Fibroblast of peridontal ligament (primary cell): ENCODE measurements around the gene LGR5.
"Not testable (repeated sequence)": the region's sequence is repeated elsewhere in the genome, so short reads cannot be mapped to it uniquely, and the experiment has no call there.

ENCODE experiments used
- DNase-seq: peaks from one replicate; pipeline ENCODE4 v3.0.0-alpha.2; 2010; ENCODE audit errors: extremely low read depth

LGR5 gene

DNA sequence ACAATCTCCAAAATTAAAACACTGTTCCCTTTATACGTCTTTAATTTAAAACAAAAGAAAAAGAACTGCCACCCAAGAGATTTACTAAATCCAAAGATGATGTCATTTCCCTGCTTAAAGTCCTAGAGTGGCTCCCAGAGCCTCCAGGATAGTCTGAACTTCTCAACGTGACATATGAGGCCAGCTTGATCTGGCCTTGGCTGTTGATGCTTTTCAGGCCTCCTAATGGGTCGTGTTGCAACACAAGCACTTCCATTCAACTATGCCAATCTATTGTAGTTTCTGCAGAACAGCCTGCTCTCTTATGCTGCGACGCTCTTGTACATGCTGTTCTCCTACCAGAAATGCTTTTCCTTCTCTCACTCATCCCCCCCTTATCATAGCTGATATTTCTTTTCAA lies 35.7 kb downstream of the LGR5 start:
- DNase-seq, result peak; percentile 9

DNA sequence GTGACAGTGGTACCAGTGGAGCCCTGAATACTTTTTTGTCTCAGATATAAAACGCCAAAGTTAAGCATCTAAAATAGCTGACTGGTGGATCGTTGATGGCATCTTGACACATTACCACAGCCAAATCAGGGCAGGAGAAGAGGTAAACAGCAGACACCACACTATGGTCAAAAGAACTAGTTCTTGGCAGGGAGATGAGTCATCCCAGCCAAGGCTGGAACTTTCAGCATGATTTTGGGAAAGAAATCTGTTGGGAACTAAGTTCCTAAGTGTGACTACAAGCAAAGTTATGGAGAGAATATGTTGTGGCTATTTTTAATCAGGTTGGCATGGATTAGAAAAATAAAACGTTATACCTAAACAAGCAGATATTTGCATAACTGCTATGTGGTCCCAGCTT lies 36.9 kb downstream of the LGR5 start:
- DNase-seq, result peak; percentile 96

DNA sequence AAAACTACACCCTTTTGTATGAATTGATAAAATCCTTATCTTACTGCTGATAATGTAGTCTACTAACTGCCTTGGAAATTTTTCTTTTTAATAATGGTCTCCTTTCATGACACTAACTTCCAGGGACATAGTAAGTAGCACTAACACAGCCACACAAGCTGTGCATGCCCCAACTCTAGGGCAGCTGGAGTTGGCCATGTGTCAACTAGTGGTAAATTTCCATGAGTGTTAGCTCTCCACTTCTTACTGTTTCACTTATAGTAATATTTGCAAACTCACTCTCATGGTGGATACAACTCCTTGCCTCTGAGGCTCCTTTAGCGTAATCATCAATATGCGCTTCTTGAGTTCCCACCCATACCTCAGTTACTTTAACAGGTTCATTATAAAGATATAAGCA lies 38.0 kb downstream of the LGR5 start:
- no peak for DNase-seq

DNA sequence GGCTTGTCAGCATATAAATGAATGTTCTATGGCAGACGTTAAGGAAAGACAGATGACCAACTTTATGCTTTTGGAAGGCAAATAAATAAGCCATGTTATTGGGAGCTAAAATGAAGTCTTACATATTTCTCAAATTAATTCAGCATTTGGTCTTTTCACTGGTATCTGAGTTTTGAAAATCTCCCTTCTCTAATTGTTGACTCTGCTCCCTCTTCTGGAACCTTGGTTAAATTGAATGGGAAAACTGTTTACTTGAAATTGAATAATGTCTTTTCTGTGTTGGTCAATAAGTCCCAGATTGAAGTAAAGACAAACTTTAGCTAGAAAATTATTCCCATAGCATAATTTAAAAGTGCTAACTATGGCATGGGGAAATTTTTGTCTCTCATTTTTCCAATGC lies 38.7 kb downstream of the LGR5 start:
- peak; percentile 29 for DNase-seq

DNA sequence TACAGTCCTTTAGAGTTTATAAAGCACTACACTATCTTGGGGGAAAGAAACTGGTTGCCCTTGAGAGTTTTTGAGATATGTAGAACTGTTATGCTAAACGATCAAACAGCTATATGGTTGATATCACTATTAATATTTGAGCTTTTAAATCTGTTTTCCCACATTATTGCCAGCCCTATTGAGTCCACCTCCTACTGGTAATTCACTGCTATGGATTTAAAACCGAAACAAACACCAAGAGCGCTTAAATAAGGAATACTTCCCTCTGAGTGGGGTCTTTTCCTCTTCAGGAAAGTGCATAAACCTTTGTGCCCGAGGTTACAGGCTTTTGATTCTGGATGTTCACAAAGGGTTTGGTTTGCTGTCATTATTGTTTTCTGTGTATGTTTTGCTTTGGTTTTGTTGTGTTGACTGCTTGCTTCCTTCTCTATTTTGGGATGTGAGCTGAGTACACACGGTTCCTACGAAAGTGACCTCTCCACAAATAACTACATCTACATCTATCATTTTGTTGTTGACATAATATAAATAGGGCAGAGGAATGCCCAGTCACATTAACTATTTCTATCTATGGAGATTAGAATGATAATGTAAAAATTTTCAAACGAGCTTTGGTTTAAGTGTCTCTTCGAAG lies 44.8 kb downstream of the LGR5 start:
- DNase-seq, result no peak

DNA sequence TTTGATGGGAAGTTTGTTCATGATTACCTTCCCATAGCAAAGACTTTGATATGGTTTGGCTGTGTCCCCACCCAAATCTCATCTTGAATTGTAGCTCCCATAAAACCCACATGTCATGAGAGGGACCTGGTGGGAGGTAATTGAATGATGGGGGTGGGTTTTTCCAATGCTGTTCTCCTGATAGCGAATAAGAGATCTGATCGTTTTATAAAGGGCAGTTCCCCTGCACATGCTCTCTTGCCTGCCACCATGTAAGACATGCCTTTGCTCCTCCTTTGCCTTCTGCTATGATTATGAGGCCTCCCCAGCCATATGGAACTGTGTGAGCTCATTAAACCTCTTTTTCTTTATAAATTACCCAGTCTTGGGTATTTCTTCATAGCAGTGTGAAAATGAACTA lies 51.2 kb downstream of the LGR5 start:
- not testable (repeated sequence) for DNase-seq

DNA sequence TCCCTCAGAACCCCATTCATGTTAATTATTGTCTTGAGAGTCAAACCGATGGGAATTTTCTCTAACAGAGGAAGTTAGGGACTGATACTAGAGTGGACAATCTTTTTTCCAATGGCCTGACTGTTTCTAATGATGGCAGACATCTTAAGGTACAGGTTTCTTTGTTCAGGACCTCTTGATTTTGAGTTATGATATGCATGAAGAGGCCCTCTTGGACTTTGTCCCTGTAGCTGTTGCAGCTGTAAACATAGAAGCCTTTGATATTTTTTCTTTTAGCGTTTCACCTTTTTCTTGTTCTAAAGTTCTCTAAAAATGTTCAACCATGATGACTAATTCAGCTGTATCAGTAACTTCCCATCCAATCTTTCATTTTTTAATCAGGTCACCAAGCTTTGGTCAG lies 53.0 kb downstream of the LGR5 start:
- no peak for DNase-seq

DNA sequence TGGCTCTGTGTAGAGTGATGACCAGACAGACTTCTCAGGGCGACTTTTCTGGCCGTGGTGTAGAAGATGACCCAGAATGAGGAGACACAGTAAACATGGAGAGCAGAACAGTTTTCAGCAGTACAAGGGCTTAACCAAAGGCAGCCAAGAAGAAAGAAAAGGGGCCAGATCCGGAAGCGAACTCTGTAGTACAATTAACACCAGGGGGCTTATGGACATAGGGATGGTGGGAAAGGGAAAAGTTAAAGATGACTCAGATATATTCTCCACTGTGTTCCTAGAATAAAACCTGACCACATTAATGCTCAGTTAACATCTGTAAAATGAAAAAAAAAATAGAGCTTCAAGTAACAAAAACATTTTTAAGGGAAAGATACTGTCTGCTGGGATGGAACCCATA lies 60.2 kb downstream of the LGR5 start:
- no peak for DNase-seq

DNA sequence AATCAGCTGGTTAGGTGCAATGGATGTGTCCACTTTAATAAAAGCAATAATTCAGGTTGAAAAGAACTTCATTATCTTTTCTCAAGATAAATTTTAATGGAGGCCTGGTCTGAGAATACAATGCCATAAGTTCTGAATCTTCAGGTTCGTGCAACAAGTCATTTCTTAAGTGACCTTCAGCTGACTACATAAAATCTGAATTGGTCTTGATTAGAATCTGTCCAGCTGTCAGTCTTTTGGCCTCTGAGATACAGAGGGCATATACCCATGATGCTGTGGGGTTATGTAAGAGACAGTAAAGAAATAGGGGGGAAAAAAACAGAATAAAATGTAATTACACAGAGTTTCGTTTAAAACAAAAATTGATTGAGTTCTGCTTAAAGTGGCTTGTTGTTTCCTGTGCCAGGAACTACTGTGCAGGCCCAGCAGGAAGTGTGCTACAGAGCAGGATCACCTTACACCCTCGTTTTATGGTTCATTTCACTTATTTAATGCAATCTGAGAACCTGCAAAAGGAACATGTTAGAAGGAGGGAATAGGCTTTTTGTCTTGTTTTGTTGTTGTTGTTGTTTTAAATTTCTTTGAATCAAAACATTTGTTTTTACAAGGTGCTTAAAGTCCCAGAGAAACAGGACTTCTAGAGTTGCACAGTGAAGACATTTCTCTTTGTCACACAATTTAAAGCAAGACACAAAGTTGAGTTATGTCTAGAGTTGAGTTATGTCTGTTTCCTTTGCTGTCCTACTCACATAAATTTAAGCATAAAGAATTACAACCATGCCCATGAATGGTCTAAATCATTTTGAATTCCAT lies 64.2 kb downstream of the LGR5 start:
- no peak for DNase-seq

DNA sequence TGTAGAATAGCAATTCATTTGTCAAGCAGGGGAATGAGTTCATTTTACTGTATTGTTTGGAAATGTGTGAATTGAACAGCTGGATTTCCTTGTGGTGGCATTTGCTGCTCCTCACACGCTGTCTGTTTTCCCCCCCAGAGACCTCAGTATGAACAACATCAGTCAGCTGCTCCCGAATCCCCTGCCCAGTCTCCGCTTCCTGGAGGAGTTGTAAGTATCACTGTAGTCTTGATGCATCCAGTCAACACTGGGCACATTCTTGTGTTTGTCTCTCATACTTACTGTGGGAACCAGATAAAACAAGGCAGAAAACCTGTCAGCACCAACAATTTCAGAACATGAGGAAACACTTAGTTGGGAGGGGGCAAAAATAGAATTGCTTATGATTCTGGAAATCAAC lies 64.9 kb downstream of the LGR5 start:
- no peak for DNase-seq

DNA sequence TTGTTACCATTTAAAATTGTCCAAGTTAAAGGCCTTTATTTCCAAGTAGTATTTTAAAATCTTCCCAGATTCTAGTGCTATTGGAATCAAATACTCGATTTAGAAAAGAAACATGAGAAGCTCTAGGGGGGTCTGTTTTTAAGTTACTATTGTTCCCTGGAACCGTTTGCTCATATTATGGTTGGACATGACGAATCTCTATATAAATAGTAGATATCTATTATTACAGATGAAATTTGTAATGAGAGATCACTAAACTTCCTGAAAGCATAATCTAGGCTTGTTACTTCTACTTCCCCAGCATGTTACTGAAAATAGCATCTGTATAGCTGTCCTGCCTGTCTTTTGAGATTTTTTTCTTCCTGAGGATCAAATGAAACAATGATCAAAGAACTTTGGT lies 70.1 kb downstream of the LGR5 start:
- DNase-seq, result no peak

DNA sequence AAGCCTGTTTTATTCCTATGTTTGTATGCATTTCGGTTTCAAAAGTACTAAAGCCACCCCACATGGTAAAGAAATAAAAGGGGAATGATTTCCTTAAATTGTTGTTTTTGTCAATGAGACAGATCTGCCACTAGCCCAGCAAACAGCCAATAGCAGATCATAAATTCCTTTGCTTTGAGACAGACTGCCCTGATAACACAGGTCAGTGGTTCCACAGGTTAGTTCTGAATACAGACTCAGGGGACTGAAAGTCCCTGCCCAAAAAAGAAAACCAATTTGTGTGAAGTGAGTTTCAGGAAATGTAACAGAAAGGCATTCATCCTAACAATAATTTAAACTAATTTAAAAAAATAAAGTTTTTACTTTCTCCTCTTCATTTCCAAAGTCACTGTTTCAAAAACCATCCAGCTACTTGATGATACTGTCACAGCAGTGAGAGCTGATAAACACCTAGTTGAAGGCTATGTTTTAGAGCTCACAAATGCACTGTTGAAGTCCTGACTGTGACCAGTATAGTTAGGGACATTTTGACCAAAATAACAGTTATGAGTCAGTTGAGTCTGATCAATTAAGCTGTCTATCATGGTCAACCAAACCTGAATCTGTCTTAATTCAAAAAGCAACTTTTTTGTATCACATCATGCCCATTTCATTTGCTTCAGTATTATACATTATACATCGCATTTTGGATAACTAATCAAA lies 77.7 kb downstream of the LGR5 start:
- no peak for DNase-seq

DNA sequence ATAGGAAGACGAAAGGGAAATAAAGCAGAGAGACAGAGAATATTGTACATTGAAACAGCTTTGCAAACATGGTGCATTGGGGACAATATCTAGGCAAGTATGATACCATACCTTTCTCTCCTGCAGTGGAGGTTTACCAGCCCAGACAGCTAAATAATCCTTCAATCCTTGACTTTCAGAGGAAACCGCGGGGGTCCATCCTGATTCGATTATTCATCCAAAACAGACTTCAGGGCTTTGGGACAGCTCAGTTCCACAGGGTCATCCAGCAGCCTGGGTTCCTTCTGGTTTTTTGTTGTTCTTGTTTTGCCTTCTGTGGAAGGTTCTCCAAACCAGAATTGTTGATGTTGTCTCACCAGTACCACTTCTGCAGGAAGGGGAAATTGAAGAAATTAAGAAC lies 81.5 kb downstream of the LGR5 start:
- DNase-seq, result no peak

DNA sequence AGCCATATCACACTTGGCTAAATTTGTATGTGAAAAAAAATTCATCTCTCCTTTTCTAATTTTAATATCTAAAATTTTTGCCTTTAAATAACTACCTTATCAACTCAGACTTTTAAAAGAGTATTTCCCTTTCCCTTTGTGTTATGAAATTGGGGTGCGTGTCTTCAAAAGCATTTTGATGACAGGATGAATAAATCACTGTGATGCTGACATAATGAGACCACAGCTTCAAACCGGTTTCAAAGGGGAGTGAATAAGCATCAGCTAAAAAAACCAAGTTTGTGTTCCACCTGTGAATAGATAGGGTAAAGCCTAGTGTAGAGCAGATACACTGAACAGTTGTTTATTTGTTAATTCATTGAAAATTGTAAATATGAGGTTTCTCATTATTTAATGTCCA lies 85.0 kb downstream of the LGR5 start:
- DNase-seq, result no peak

DNA sequence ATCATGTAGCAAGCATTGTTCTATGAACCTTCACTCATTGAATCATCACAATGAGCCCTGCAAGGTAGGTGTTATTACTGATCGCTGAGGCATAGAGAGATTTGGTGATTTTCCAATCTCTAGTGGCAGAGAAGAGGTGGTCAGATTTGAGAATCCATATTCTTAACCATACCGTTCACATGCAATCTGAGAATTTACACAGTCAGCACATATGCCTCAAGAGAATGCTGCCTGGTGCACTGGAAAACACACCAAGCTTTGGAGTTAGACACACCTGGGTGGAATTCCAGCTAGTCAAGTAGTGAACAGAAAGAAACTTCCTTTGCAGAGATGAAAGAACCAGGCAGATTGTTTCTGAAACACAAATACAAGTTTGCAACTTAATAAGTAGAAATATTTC lies 94.1 kb downstream of the LGR5 start:
- no peak for DNase-seq

DNA sequence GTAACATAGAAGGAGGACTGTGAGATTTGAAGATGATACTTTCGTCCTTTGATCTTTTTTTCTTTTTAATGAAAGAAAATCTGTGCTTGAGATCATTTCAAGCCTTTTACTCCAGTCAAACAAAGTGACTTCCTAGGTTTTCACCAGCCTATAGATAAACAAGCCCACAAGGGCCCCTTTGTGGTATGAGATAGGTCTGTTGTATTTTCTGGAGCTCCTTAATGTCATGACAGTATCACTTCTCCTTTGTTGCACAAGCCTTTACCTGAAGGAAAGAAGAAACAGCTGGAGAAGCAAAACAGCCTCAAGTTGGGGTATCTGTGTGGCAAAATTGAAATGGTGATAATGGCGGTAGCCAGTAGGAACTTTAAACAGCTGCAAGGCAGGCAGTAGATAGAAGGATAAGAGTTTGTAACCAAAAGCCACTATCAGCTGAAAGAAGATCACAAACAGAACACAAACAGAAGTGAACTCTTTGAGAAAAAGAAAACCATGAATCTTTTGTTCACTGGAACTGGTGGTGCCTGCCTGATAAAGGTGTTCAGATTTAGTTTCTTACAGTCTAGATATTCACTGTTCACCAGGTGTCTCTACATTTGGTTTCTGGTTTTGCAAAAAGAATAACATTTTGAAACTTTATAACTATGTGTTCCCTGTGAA lies 96.8 kb downstream of the LGR5 start:
- no peak for DNase-seq

DNA sequence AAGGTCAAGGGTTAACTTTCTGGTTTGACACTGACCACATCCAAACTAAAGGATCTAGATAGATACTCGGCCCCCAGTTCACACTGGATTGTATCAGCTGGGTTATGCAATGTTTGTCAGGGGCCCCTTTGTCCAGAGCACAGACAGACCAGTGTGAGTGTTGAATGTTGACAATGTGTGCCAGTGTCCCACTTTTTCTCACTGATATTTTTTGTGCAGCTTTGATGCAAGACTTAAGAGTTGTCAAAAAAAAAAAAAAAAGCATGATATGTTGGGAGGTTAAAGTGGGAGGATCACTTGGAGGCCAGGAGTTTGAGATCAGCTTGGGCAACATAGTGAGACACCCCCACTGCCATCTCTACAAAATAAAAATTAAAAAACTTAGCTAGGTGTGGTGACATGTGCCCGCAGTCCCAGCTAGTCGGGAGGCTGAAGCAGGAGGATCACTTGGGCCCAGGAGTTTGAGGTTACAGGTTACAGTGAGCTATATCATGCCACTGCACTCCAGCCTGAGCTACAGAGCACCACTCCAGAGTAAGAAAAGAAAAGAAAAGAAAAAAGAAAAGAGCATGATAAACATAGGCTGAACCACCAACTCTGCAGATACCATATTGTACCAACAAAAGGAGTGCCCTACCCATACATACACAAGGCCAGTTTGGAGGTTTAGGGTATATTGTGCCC lies 97.5 kb downstream of the LGR5 start:
- DNase-seq, result no peak

DNA sequence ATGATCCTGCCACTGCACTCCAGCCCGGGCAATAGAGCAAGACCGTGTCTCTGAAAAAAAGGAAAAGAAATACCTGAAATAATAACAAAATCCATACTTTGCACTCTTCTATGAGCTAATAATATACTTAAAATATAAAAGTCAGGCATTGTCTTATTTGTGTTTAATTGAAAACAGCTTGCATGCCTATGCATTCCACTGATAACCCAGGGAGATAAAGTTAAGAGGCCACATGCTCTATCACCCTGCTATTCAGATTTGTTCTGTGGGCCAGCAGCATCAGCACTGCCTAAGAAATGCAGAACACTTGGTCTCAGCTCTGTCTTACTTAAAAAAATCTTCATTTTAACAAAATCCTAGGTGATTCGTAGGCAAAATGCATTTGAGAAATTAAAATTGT lies 99.2 kb downstream of the LGR5 start:
- no peak for DNase-seq

DNA sequence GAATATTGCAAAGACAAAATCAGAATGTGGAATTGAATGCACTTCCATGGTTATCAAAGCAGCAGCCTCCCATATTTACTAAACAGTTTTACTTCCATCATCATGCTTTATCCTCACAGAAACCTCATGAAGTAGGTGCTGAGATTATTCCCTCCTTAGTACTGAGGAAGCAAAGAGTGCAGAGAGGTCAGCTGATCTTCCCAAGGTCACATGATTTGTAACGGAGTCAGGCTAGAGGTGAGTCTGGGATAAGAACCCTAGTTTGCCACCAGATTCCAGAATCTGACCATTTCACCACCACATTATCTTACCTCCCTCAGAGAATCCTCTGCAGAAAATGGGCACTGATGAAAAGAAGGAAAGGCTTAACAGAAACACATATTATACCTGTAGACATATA lies 102.0 kb downstream of the LGR5 start:
- DNase-seq, result no peak

DNA sequence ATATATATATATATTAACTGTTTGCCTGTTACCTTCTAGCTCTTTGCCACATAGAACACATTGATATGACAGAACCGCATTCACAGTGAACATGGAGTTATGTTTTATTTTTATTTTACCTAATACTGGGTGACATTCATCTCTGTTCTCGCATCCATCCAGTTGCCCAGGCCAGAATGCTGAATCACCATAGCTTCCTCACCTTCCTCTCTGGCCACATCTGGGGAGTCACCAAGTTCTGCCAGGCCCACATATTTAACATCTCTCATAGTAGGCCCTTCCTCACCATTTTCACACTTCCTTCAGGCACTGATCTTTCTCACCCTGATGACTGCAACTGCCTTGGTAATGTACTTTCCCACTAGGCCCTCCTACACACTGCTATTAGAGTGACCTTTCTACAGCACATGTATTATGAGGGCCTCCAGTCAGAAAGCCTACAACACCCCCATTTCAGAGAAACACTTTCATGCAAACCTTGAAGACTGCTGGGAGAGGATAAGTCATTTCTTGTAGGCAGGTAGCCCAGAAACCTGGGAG lies 106.8 kb downstream of the LGR5 start:
- no peak for DNase-seq

DNA sequence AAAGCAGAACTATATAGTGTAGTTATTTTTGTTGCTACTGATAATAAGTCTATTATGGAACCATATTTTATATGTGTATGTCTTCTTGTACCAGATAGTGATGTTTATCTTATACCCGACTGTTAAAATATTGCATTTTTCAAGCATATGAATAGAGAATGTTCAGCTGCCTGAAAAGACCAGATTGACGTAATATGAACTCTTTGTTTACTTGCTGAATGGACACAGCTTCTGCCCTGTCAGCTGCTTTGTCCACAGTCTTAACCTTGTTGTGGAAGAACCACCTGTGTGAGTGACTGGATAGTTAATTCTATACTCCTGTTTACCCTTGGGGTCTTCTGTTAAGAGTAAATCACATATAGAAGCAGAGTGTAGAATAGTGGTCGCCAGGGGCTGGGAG lies 109.3 kb downstream of the LGR5 start:
- no peak for DNase-seq

DNA sequence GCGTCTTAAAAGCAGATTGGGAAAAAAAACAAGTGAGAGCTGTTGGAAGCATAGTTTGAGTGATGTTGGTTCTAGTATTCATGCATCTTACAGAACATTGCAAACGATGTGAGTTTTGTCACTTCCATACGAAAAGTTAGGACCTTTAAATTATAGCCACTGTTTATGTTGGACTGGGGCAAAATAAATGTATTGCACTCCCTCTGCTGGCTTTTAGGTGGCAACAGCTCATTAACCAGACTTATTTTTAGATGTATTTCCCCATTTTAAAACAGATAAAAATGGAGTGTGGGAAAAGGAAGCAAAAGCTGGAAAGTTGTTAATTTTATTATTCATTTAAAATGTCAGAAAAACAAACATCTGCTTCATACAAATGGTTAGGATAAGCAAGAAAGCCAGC lies 111.9 kb downstream of the LGR5 start:
- DNase-seq, result peak; percentile 63
